HG02852 (cell line): ENCODE measurements around the gene DHX16.

ENCODE experiments used
- ATAC-seq: cut with Tn5 transposase; IDR thresholded peaks from one replicate; pipeline ENCODE4 v1.9.1; 2021; ENCODE audit warnings: mild to moderate bottlenecking, moderate library complexity; ENCODE audit not compliant: unreplicated experiment

The DHX16 gene

DNA sequence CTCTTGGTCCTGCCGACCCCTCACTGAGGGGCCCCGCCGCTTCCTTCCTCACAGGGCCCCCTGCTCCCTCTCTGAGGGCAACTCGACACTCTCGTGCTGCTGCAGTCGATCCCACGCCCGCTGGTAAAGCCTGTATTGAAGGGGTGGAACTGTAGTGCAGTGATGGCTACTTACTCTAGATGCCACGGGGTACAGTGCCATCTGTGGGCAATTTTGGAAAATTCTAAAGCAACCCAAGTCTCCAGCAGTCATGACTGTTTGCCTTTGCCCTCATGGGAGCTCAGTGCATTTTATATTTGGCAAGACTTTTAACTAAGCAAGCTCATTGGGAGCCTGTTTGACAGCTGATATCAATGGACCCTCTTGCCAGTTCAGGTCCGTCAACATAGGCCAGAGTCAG lies 32.3 kb downstream of the DHX16 start:
- no peak for ATAC-seq

DNA sequence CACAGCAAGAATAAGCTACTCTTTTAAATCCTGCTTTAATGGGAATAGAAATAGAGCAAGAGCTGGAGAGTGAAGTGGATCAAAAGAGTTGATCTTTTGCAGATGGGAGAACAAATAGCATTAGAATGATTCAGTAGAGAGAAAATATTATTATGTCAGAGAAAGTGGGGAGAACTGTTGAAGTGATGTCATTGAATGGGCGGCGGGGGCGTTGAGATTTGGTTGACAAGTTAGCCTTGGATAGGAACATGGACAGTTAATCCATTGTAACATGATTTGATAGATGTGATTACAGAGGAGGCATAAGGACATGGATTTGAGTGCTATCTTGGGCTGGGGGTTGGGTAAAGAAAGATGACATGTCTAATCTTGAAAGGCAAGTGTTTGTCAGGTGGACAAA lies 37.0 kb downstream of the DHX16 start:
- no peak for ATAC-seq

DNA sequence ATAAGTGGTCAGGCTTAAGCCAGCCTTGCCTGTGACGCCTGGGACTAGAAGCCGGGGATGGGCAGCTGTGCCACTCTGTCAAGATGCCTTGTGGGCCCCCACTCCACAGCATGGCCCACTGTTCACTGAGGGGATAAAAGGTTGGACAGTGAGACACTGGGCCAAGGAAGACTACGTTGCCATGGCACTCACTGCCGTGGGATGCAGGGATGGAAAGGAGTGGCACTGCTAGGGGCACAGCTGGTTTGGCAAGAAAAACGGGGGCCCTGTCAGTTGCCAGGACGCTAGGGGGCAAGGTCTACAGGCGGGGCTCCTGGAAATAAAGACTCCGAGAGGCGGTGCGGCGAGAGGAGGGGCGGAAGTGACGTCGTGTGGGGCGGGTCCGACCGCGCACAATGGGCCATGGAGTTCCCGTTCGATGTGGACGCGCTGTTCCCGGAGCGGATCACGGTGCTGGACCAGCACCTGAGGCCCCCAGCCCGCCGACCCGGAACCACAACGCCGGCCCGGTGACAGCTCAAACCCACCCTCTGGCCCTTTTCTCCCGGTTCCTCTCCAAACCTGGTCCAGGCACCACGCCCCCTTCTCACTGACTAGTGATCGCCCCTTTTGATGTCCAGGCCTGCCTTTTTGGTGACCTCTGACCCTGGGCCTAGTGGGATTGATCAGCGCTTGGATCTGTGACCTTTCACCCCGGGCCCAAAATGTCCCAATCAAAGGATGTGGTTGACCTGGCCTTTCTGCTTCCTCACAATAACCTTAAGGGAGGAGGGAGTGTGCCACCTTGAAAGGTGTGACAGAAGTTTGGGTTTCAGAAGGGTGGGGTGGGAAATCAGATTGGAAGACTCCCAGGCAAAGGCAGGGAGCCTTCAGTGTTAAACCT lies 46.1 kb downstream of the DHX16 start, which contains the start of gene ATAT1:
ATAT1 (plus strand) TSS at position 391 of the 883 bp plus-strand sequence.
- ATAC-seq: peak; percentile 90

DNA sequence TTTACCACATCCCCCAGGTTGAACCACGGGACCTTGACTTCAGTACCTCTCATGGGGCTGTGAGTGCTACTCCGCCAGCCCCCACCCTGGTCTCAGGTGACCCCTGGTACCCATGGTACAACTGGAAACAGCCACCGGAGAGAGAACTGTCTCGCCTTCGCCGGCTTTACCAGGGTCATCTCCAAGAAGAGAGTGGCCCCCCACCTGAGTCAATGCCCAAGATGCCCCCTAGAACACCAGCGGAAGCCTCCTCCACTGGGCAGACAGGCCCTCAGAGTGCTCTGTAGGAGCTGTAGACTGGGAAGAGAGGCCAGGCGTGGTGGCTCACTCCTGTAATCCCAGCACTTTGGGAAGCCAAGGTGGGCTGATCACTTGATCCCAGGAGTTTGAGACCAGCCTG lies 47.3 kb downstream of the DHX16 start:
- no peak for ATAC-seq

DNA sequence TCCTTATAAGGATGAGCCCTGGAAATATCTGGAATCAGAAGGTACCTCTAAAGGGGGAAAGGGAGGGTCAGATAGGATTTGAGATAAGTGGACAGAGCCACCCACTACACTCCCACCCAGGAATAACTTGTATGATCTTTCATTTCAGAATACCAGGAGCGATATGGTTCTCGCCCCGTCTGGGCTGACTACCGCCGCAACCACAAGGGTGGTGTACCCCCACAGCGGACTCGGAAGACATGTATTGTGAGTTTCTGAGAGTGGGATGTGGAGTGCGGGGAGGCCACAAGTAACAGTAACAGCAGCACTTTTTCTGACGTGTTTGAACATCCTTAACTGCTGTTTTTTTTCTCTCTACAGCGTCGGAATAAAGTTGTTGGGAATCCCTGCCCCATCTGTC lies 53.2 kb downstream of the DHX16 start:
- no peak for ATAC-seq

DNA sequence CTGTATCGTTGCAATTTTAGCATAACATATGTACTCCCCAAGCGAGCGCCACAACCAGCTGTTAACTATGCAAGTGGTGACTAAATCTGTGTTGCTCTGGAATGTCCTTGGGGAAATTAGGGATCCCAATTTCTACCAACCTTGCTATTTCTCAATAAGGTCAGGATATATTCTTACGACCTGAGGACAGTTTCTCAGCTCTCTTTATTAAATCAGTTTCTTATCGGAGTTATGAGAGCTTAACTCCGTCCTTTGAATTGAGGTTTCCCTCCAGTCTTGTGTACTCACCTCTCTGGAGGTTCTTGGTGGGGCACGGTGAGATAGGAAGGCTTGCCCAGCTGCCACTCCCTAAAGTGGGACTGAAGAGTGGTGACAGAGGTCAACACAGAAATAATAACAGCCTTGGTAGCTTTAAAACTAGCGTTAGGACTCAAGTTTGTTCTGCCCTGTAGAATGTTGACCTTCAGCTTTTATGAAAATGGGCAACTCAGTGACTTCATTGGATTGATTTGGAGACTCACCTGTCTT lies 54.5 kb downstream of the DHX16 start:
- ATAC-seq: no peak

DNA sequence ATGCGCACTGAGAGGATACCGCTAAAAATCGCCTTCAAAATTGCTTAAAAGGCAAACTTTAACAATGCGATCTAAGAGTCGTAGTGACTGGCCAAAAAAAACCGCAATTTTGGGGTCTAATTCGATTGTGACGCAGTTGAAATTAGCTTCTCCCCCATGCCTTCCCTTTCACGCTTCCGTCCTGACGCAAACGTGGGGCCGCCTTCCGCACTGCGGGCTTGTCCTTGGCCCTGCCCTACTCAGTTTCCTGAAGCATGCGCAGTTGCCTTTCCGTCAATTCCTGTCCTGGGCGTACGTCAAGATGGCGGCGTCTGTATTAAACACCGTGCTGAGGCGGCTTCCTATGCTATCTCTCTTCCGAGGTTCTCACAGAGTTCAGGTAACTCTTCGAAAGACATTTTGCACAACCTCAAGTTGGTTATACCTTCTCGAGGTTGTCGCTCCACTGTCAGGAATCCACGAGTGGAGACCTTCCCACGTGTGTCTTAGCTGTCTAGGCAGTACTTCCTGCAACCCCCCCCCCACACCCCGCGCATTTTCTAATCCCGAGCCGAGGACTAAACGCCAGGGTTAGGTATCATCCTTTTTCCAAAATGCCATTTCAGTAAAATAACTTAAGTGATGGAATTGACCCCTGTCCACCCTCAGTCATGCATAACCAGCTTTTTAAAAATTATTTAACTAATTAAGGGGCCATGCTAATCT lies 55.1 kb downstream of the DHX16 start, which contains the start of gene MRPS18B:
MRPS18B (plus strand) TSS at position 276 of the 705 bp plus-strand sequence; CDS start at position 302, 26 bp downstream.
- peak; percentile 73 for ATAC-seq

DNA sequence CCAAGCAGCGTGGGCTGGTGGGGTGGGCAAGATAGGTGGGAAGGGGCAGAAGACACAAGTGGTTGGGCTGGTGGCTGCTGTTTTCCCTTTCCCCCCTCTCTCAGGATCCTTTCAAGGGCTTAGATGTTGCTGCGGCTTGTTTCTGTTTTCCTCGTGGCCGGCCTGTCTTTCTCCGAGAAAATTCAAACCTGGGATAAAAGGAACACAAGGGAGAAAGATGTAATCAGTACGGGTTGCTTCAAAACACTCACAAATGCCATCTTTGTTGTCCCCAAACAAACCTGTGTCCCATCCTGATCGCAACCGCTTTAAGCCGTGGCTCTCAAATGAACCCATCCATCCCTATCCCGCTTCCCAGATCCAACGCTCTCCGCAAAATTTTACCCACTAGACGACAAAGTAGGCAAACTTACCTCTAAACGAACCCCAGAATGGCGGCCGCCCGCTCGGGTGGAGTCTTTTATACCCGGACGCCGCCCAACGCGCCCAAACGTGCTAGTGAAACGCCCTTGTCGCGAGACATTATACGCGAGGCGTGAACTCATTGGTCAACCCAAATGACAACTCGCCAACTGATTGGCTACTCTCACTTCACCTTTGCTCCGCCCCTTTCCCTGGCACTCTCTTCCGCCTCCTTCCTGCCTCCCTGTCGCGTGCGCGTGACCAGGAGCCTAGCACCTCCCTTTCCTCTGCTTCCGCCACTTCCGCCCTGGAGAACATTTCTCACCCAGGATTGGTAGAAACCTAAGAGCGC lies 55.8 kb downstream of the DHX16 start, which contains the start of gene PPP1R10:
PPP1R10 (minus strand) TSS at position 433 of the 754 bp plus-strand sequence. CDS start 7,299 bp downstream, outside the sequence.
- peak; percentile 79 for ATAC-seq

DNA sequence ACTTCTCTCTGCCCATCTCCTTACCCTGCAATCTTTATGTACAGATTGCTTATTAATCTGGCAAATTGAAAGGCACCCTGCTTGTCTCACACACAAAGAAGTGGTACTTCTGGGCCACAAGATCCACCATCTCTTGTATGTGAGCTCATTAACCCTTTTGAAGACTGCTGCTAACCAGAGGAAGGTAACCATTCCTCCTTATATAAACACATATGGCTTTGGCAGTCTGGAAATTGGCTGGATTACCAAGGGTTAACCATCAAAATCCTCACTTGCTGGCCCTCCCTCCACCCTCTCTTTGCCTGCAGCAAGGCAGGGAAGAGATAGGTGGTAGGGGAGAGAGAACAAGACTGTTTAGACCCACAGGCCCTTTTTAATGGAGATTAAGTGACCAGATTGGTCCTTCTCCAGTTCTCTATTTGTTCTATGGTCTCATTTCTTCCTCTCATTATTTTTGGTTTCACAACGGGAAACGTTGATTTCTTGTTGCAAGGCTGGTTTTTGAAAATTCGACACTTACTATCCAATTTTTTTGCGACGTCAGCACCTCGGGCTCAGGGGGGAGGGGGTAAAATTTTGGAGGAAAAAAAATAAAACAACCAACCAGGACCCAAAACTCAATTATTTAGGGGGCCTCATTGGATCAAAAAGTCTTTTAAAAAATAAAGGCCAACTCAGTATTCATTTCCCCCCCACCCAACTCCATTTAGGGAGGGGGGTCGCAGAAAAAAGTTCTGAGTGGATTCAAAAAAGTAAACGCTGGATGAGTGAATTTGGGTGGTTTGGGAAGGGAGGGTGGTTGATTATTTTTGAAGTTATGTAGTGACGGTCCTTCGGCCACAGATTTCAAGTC lies 56.6 kb downstream of the DHX16 start:
- no peak for ATAC-seq

DNA sequence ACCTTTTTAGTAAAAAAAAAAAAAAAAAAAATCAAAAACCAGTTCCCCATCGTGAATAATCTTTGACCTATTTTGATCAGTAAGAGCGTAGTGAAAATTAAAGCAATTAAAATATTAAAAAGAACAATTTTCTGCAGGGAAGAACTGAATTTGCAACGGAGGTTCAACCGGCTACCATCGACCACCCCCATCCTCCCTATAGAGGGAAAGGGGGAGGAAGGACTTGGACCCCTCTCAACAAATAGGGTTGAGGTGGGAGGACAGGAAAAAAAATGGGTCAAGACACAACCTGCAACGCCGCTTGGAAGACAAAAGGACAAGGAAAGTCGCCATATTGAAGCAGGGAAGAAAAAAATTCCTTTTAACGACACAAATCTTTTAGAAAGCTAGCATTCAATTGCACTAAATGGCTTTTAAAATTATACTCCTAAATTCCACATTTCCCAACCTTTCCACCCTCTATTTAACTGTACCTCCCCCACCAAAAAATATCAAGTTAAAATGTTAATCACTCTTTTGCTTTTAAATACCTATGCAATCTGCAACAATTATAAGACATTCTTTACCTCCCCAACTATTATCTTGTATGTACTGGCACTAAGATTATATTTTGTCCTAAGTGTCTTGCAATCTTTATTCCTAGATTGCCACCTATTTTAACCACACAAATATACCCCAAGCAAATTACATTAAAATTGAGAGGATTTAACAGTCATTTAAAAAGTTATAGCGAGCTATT lies 57.4 kb downstream of the DHX16 start:
- ATAC-seq: no peak

DNA sequence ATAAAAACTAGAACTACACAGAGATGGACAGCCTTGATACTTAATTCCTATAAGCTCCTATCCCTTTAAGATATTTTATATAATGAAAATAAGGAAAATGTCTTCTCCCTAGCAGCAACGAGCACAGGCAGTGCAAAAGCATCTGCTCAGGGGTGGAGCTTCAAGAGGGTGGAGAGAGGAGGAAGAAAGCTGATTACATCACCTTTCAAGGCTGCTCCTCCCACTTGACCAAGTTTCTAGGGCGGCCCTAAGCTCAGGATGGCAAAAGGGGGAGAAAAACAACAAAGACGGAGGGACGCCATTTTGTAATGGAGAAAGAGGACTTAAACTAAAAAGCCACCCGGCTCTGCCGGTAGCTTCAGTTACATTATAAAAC lies 58.0 kb downstream of the DHX16 start:
- ATAC-seq: peak; percentile 47

DNA sequence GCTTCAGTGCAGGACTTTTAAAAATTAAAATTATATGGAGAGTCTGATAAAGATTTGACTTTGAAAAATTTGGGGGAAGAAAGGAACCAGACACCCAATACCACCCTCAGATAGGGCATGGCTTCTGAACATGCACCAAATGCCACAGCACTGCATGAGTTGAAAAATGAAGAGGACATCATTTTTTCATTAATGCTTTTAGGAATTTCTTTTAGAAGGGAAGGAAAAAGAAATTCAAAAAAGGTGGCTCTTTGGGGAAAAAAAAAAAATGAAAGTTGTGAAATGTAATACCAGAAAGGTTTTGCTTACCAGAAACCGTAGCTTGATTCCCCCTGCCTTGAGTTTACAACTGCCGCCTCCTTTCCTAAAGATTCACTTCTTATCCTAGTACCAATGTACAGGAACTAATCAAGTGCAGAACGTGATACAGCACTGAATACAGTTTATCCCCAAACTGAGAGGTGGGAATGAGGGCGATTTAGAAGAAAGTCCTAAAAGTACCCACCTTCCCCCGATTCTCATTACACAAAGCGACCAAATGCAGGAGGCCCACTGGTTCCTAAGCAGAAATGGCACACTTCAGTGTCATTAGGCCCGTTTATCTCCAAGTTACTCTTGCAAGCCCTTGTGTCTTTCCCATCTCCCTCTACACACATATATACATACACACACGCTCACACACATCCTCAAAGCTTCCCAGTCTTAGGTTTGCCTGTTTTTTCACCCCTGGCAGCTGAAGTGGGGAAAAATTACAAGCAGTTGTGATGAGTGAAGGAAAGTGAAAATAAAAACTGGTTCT lies 58.6 kb downstream of the DHX16 start:
- ATAC-seq: no peak

DNA sequence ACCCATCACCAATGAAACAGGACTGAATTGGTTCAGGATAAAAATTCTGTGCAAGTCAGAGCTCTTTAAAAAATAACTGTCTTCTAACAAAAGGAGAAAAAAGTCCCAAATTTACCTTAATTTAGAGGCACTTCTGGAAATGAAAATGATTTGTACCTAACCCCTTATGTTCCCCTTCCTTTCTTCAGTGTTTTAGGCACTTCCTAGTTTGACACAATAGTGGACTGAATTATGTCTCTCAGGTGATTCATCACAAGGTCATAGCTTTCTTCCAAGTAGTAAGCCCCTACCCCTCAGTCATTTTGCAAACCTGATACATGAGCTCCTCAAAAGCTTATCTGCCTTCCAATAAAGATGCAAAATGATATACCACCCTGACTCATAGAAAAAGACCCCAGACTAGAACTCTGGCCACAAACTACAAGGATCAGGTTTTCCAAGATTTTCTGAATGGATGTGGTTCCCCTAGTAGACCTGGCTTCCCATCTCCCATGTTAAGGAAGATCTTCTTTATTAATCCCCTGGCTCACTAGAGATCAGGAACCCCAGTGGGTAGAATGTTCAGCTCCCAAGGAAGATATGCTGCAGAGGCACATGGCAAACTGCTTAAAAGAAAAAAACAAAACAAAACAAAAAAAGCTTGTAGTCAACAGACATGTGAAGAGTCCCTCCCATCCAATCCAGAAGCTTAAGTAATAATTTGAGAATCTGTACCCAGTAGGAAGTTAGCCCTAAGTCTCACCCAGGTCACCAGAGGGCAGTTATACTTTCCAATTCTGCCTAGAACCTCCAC lies 59.4 kb downstream of the DHX16 start:
- no peak for ATAC-seq

DNA sequence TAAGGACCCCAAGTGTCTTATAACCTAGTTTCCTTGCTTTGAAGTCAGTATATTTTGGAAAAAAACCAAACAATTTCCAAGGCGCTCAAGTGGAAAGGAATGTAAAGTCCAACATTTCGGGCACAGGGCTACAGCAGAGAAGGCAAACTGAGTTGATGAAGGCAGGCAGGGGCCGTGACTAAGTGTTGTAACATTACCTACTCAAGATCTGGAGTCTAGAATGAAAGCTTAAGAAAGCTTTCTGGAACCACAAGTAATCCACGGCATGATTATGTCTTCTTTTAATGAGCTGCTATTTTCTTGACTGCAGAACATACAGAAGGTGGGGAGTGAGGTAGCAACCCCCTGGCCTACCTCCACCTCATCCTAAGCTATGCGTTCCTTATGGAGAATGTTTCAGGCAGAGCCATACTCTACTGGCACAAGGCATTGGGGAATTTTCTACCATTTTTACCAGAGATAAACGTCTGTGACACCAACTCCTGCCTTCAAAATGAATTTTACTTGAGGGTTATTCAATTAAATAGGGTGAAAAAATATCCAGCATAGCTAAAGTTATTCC lies 60.0 kb downstream of the DHX16 start:
- ATAC-seq: no peak

DNA sequence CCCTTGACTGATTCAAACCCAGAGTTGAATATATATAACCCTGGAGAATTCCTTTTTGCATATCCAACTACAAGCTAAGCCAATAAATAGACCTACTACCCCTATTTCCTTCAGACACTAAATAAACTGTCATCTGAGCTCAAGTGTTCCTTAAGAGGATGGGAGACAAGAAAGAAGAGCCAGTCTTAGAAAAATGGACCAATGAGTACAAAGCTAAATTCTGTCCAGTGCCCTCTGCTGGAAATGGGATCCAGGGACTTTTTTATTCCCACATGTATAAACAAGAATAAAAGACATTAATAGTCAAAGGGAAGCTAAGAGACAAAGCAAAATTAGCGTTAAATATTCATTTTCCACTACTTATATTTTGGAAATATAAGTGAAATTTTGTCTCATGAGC lies 60.6 kb downstream of the DHX16 start:
- no peak for ATAC-seq

DNA sequence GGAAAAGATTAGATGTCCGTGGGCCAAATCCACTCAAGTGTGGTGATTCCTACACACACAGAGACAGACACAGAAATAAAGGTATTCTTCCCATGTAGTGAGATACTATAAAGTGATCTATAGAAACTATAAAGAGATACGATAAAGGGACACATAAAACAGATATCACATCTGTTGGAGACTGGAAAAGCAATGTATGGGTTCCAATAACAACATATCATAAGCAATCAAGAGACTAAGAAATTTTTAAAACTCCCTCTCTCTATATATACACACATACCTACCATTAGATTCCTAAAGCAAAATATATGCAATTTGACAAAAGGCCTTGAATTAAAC lies 61.0 kb downstream of the DHX16 start:
- no peak for ATAC-seq

DNA sequence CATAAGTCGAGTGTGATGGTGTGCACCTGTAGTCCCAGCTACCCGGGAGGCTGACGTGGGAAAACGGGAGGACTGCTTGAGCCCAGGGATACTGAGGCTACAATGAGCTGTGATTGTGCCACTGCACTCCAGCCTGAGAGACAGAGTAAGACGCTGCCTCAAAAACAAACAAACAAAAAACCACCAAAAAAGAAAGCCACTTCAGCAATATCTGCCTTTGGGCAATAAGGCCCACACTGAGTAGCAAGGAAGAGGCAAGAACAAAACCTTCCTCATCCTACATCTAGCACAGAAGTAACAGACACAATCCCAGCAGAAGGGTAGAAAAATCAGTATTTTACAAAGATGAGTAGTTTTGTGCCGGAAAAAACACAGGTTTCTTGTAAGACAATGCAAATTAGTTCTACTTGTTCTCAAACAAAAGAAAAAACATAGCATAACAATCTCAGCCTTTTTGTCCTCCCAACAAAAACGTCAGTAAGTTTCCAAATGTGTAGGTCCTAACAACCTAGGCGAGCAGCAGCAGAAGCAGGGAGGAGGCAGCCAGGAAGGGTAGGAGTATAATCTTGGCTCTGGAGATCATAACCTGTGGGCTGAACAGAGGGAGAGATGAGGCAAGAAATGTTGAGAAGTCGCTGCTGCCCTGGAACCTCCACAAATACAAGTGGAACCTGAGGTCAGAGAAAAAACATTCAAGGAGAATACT lies 61.5 kb downstream of the DHX16 start:
- ATAC-seq: no peak
